Measurements from ENCODE around the gene KIF26B.

GRCh38 chr1:245465666-245466065 is 310.9 kb downstream of the KIF26B start:
- no peak for TF ChIP-seq EZH2 (IDR thresholded peaks at IDR 0.05; ENCODE audit: insufficient read depth, poor library complexity, severe bottlenecking)
- TF ChIP-seq EZH2phosphoT487 (IDR thresholded peaks at IDR 0.05; ENCODE audit: insufficient read depth, low read depth): no peak

Data from GM23248 (cell line).